ENCODE data around the gene NPR1.

- TF ChIP-seq CTCF (IDR thresholded peaks at IDR 0.05; ENCODE audit: low read depth, low read length), result no peak
- TF ChIP-seq MAX (IDR thresholded peaks at IDR 0.05; ENCODE audit: low read depth, low read length), result no peak
- no peak for TF ChIP-seq MYC (IDR thresholded peaks at IDR 0.05; ENCODE audit: low read depth, low read length)
Measured at GRCh38 chr1:153630384-153630783, 48.1 kb upstream of the NPR1 start.

Data from NB4 (cell line).